Dermis blood vessel endothelial cell (primary cell): ENCODE data around the gene STYX. TPM values are rescaled to one million over a fixed set of nuclear protein-coding genes. Genes with fewer than 3 reads are reported as not detected.
A peak's percentile ranks its signal among the peaks of the same experiment; 100 is the strongest.
"Not testable (repeated sequence)": the region's sequence is repeated elsewhere in the genome, so short reads cannot be mapped to it uniquely, and the experiment has no call there.

Experiments used
- DNase-seq: peaks from one replicate; pipeline ENCODE4 v3.0.0; 2010
- total RNA-seq: library from RNA; depleted of rRNA; stranded (reverse); fragments of >200 nt; gene quantifications from 2 replicates; pipeline ENCODE4 v1.2.3, GENCODE V29; 2014

STYX gene
- total RNA-seq, 1 donor from 2014 or later = 23.8 TPM

GRCh38 chr14:52727509-52727908 is 2.5 kb upstream of the STYX start:
- not testable (repeated sequence) for DNase-seq

GRCh38 chr14:52729035-52729434 is 931 bp upstream of the STYX start:
- DNase-seq = not testable (repeated sequence)

DNA sequence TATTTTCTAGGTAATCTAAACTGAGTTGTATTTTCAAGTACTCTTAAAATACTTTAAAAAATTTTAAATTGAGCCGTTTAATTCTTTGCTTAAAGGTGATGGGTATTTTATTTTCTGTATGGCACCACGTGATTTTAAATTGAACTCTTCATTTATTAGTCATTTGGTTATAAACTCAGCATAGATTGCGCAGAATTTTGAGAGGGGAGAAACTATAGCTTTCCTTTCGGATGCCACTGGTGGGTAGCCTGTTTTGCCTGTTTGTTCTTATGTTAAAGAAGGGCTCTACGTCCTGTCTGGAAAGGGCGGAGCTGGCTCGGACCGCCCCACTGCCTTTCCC is 411 bp upstream of the STYX start:
- no peak for DNase-seq

DNA sequence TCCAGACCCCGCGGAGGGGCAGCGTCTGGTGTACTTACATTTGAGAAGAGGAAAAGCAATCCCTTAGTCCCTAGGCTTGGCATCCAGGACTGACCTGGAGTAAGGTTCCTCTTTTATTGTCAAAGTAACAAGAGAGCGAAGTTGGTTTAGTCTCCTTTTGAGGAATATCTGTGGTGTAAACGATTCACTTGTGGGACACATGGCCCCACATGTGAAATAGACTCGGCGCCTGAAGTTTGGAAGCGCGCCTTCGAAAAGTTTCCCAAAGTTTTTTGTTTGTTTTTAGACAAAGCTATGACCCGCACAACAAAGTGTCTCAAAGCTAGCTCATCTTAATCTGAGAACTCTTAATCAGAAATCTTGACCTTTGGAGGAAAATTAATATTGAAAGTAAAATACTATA is 744 bp downstream of the STYX start:
- DNase-seq = peak; percentile 50

- no peak for DNase-seq
These were observed 3.9 kb downstream of the STYX start for GRCh38 chr14:52733824-52734223.

- no peak for DNase-seq
These were observed 6.0 kb downstream of the STYX start for GRCh38 chr14:52735921-52736489.

- DNase-seq = no peak
These were observed 8.4 kb downstream of the STYX start for GRCh38 chr14:52738409-52738808.

GRCh38 chr14:52740751-52741150 is 10.8 kb downstream of the STYX start:
- peak; percentile 70 for DNase-seq

DNA sequence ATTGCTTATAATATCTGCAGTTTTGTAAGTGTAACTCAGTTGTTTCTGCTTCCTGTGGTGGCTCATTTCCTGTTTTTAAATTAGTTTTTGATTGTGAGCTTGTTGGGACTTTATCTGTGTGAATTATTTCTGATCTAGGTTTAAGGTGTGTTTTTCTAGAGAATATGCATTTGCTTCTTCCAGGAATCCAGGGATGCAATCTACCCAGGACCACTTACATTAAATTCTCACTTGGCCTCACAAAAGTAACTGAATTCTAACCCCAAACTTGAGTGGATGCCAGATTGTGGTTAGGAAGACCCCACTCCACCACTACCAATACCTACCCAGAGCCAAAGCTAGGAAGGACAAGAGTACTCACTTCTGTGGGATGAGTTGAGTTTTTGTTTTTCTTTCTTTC is 11.9 kb downstream of the STYX start:
- peak; percentile 26 for DNase-seq

DNA sequence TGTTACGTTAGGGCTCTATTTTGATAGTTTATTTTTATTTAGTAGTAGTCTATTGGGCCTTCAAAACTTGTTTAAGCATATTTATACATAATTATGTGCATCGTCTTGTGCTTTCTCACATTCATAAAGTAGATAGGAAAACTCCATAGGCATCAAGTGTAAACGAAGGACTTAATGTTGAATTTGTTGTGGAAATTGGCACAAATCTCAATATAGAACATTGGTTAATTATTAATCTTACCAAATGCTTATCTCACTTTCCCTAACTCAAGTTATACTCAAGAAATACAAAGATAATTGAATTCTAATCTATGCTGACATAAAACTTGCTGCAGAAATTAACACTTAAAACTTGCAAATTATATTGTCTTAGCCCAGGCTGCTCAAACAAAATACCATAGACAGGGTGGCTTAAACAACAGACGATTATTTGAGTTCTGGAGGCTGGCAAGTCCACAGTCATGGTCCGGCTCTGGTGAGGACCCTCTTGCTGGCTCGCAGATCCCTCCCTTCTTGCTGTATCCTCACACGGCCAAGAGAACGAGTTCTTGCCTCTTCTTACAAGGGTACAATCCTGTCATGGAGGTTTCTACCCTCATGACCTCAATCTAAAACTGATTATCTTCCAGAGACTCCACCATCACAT is 18.8 kb downstream of the STYX start:
- DNase-seq = no peak

DNA sequence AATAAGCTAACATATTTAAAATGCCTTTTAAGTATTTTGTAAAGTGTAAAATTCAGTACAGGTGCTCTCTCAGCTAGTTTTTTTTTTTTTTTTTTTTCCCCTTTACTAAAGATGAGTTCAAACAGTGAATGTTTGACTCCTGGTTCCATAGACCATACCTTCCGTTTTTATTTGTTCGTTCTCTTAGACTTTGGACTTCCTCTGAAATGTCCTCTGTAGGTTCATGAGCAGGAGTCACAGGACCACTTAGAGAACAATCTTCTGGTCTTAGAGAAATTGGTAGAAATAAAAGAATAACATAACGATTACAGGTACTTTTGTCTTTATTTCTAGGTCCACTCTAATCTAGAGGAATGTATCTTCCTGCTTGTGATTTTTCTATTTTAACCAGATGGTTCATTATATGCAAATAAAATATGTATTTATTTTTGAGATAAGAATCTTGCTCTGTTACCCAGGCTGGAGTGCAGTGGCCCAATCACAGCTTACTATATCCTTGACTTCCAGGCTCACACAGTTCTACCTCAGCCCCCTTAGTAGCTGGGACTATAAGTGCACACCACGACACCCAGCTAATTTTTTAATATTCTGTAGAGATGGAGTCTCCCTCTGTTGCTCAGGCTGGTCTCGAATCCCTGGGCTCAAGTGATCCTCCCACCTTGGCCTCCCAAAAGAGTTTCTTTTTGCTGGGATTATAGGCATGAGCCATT is 25.8 kb downstream of the STYX start:
- no peak for DNase-seq

- no peak for DNase-seq
These were observed 29.2 kb downstream of the STYX start for GRCh38 chr14:52759145-52759544.

- DNase-seq = not testable (repeated sequence)
These were observed 33.0 kb downstream of the STYX start for GRCh38 chr14:52762923-52763322.

GRCh38 chr14:52767058-52767833 is 37.3 kb downstream of the STYX start:
- DNase-seq = no peak

- peak; percentile 73 for DNase-seq
These were observed 39.9 kb downstream of the STYX start for GRCh38 chr14:52769887-52770286.

DNA sequence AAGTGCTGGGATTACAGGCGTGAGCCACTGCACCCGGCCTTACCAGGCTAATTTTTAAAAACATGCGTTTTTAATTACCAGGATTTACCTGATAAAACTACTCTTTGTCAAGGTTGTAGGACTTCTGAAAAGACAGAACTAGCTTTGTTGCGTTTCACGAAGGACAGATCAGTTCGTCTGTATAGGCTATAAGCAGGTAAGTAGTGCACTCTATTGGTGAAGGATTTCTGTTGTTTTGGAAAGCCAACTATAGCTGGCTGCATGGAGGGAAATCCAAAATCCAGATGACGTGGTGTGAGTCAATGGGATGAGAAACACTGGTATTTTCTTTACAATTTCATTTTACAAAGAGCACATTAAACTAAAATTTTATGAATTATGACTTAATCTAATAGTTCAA is 46.9 kb downstream of the STYX start:
- no peak for DNase-seq

DNA sequence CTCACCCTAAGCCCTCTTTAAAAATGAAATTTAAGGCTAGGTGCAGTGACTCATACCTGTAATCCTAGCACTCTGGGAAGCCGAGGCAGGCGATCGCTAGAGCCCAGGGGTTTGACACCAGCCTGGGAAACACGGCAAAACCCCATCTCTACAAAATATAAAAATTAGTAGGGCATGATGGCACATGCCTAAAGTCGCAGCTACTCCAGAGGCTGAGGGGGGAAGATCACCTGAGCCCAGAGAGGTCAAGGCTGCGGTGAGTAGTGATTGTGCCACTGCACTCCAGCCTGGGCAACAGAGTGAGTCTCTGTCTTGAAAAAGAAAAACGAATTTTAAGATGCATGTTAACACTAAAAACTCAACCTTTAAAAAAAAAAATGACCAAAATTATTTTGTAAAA is 48.7 kb downstream of the STYX start:
- DNase-seq = no peak

- DNase-seq = peak; percentile 48
These were observed 50.9 kb downstream of the STYX start for GRCh38 chr14:52780893-52781292.

DNA sequence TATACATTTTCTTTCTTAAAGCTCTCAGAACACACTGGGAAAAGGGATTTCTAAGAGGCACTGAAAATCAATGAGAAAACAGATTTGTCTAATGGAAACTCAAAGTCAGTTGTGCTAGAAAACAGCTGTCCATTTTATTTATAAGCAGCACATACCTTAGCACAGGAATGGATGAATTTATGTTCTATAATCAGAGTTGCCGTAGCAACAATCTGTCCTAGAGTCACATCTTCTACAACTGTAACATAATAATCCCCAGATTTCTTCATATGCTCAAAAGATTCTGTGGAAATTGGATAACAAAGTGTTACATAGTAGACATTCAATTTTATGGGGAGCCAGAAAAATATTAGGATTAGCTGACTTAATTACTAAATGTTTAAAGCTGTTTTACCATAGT is 51.7 kb downstream of the STYX start:
- no peak for DNase-seq

- DNase-seq = no peak
These were observed 53.2 kb downstream of the STYX start for GRCh38 chr14:52783206-52783605.

- no peak for DNase-seq
These were observed 56.9 kb downstream of the STYX start for GRCh38 chr14:52786887-52787286.

DNA sequence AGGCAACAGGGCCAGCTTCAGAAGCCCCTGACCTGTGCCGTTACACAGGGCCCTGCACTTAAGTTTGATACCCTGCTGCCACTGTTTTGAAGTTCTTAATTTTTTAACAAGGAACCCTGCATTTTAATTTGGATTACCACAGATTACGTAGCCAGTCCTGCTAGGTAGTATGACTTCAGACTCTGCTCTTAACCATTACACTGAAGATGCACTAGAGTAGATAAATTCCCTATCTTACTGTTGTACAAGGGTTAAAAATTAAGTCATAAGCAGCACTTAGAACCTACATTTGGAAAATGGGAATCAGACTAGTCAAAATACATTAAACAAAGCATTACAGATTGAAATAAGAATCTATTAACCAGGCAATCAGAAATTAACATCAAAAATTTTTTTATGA is 59.2 kb downstream of the STYX start:
- DNase-seq = no peak

- peak; percentile 25 for DNase-seq
These were observed 60.2 kb downstream of the STYX start for GRCh38 chr14:52790011-52790755.
